IMR-90 (cell line): Measurements from ENCODE around the gene TMCC1. TPM values are rescaled to one million over a fixed set of nuclear protein-coding genes. Genes with fewer than 3 reads are reported as not detected.

Experiments
- ATAC-seq: fragments of 200-7000 bp; cut with Tn5 transposase; 2 replicates; pipeline ENCODE4 v1.9.1; 2020; ENCODE audit warnings: low read depth, mild to moderate bottlenecking, moderate library complexity
- BruUV-seq: library from RNA; stranded (reverse); fragments of 400-500 nt; replicated peaks from 2 replicates; lab custom pipeline; 2021; lab: Mats Ljungman, UMichigan
- CTCF ChIA-PET: fragments of 300-600 bp; formaldehyde crosslinking; extraction: SDS; loops from one replicate; lab custom pipeline; 2021; ENCODE audit warnings: antibody characterized with exemption; lab: Yijun Ruan, JAX
- POLR2A ChIA-PET: fragments of 300-600 bp; sonication (Branson Sonifier 250); formaldehyde crosslinking; loops from one replicate; lab custom pipeline; 2022; ENCODE audit warnings: antibody characterized with exemption; ENCODE audit not compliant: unreplicated experiment; lab: Charles Lee
- DNase-seq: peaks from one replicate; pipeline ENCODE4 v3.0.0; 2013
- H2AFZ ChIP-seq: replicated peaks from 2 replicates; pipeline ENCODE3; 2013; ENCODE audit warnings: low read length, mild to moderate bottlenecking; ENCODE audit not compliant: poor library complexity
- H2AK5ac ChIP-seq: 2 replicates; pipeline ENCODE4 v1.6.1; 2013; ENCODE audit warnings: low read depth, low read length, inconsistent platforms
- H2AK9ac ChIP-seq: replicated peaks from 2 replicates; pipeline ENCODE3; 2013; ENCODE audit warnings: mild to moderate bottlenecking, low read depth, low read length, moderate library complexity; ENCODE audit not compliant: poor library complexity
- H2BK120ac ChIP-seq: 2 replicates; pipeline ENCODE4 v1.6.1; 2013; ENCODE audit warnings: low read depth, low read length, inconsistent platforms
- H2BK15ac ChIP-seq: 3 replicates; pipeline ENCODE4 v1.6.1; 2013; ENCODE audit warnings: low read depth, low read length, inconsistent platforms
- H2BK20ac ChIP-seq: 2 replicates; pipeline ENCODE4 v1.6.1; 2013; ENCODE audit warnings: low read depth, mild to moderate bottlenecking, inconsistent platforms, low read length, moderate library complexity
- H2BK5ac ChIP-seq: 2 replicates; pipeline ENCODE4 v1.6.1; 2013; ENCODE audit warnings: mild to moderate bottlenecking, low read depth, low read length, inconsistent platforms; ENCODE audit not compliant: poor library complexity, severe bottlenecking
- H3K14ac ChIP-seq: replicated peaks from 2 replicates; pipeline ENCODE4 v1.6.1; 2013; ENCODE audit warnings: low read depth, low read length, inconsistent platforms
- H3K18ac ChIP-seq: 2 replicates; pipeline ENCODE4 v1.6.1; 2013; ENCODE audit warnings: low read depth, low read length, control low read depth
- H3K23ac ChIP-seq: 2 replicates; pipeline ENCODE4 v1.6.1; 2013; ENCODE audit warnings: low read depth, low read length, inconsistent platforms
- H3K27ac ChIP-seq: 2 replicates; pipeline ENCODE4 v1.5.1; 2013; ENCODE audit warnings: mild to moderate bottlenecking, control low read depth, low read length; ENCODE audit not compliant: insufficient read depth
- H3K27me3 ChIP-seq: 2 replicates; pipeline ENCODE4 v1.6.1; 2013; ENCODE audit warnings: low read length; ENCODE audit not compliant: control insufficient read depth, insufficient read depth
- H3K36me3 ChIP-seq: 2 replicates; pipeline ENCODE4 v1.6.1; 2013; ENCODE audit warnings: low read length, mixed read lengths; ENCODE audit not compliant: control insufficient read depth, insufficient read depth
- H3K4ac ChIP-seq: 2 replicates; pipeline ENCODE4 v1.6.1; 2013; ENCODE audit warnings: low read depth, low read length, inconsistent platforms
- H3K4me1 ChIP-seq: 2 replicates; pipeline ENCODE4 v1.6.1; 2013; ENCODE audit warnings: low read length, mixed read lengths; ENCODE audit not compliant: control insufficient read depth, insufficient read depth
- H3K4me2 ChIP-seq: 2 replicates; pipeline ENCODE4 v1.6.1; 2013; ENCODE audit warnings: low read depth, mild to moderate bottlenecking, control low read depth, low read length, moderate library complexity
- H3K4me3 ChIP-seq: 2 replicates; pipeline ENCODE4 v1.5.1; 2013; ENCODE audit warnings: low read depth, mild to moderate bottlenecking, control low read depth, low read length, moderate library complexity; ENCODE audit not compliant: insufficient read depth
- H3K56ac ChIP-seq: 2 replicates; pipeline ENCODE4 v1.6.1; 2013; ENCODE audit warnings: low read length, inconsistent platforms; ENCODE audit not compliant: insufficient read depth; ENCODE audit errors: extremely low read depth
- H3K79me1 ChIP-seq, 2 experiments: 2 replicates each; pipeline ENCODE4 v1.6.1; 2013; ENCODE audit warnings: low read length in 2 of 2, inconsistent platforms in 1 of 2, low read depth in 1 of 2
- H3K9ac ChIP-seq: 2 replicates; pipeline ENCODE4 v1.6.1; 2013; ENCODE audit warnings: low read depth, low read length, control low read depth
- H3K9me1 ChIP-seq: 2 replicates; pipeline ENCODE4 v1.6.1; 2013; ENCODE audit warnings: low read length, inconsistent platforms; ENCODE audit not compliant: insufficient read depth
- H3K9me3 ChIP-seq: 2 replicates; pipeline ENCODE4 v1.6.1; 2013; ENCODE audit warnings: low read length; ENCODE audit not compliant: control insufficient read depth, insufficient read depth
- H4K20me1 ChIP-seq: 2 replicates; pipeline ENCODE4 v1.6.1; 2013; ENCODE audit warnings: low read length, inconsistent platforms; ENCODE audit not compliant: insufficient read depth
- H4K5ac ChIP-seq: 2 replicates; pipeline ENCODE4 v1.6.1; 2013; ENCODE audit warnings: mild to moderate bottlenecking, low read depth, low read length, control low read depth
- H4K8ac ChIP-seq, 2 experiments: 2 replicates each; pipeline ENCODE4 v1.6.1; 2013; ENCODE audit warnings: low read depth in 2 of 2, low read length in 2 of 2, control low read depth in 1 of 2, inconsistent platforms in 1 of 2
- H4K91ac ChIP-seq: 2 replicates; pipeline ENCODE4 v1.6.1; 2013; ENCODE audit warnings: low read depth, low read length, inconsistent platforms; ENCODE audit not compliant: insufficient read depth
- CEBPB ChIP-seq: IDR thresholded peaks from 2 replicates; pipeline ENCODE4 v1.6.1; 2012; ENCODE audit warnings: low read depth, low read length, improper control_type of control experiment
- CHD1 ChIP-seq: IDR thresholded peaks from 2 replicates; pipeline ENCODE4 v1.6.1; 2012; ENCODE audit warnings: low read depth, low read length, improper control_type of control experiment
- CTCF ChIP-seq: conservative IDR thresholded peaks from 2 replicates; pipeline ENCODE4 v1.5.1; 2012; ENCODE audit warnings: mild to moderate bottlenecking, low read depth, low read length, improper control_type of control experiment
- MAFK ChIP-seq: IDR thresholded peaks from 2 replicates; pipeline ENCODE4 v1.6.1; 2012; ENCODE audit warnings: low read depth, low read length, improper control_type of control experiment
- RCOR1 ChIP-seq: IDR thresholded peaks from 2 replicates; pipeline ENCODE4 v1.6.1; 2012; ENCODE audit warnings: mild to moderate bottlenecking, low read length, improper control_type of control experiment; ENCODE audit not compliant: insufficient replicate concordance
- RFX5 ChIP-seq: IDR thresholded peaks from 2 replicates; pipeline ENCODE4 v1.8.0; 2012; ENCODE audit warnings: low read depth, mild to moderate bottlenecking, low read length, moderate library complexity
- WGBS, 2 experiments: methylation state at CpG; one replicate each; pipeline versions ENCODE4 v1.1.5 to v1.1.7; 2013; ENCODE audit warnings: missing lambda C conversion rate in 2 of 2; ENCODE audit not compliant: insufficient read length in 1 of 2; ENCODE audit errors: extremely low coverage in 2 of 2; 5-methylcytosine and 5-hydroxymethylcytosine counted together
- dilution Hi-C: fragments of 300-500 bp; cut with HindIII; formaldehyde crosslinking; loops from one replicate; pipeline ENCODE4 v1.14.3; 2018; ENCODE audit warnings: low sequenced_read_pairs; ENCODE audit not compliant: unreplicated experiment
- in situ Hi-C: fragments of 300-500 bp; cut with MboI; formaldehyde crosslinking; loops from 3 replicates; pipeline ENCODE4 v1.14.3; 2019; ENCODE audit warnings: low sequenced_read_pairs, inconsistent platforms, mixed read lengths
- intact Hi-C: fragments of 100-400 bp; cut with micrococcal nuclease; formaldehyde crosslinking; loops from 2 replicates; pipeline ENCODE4 v1.10.0; 2022
- polyA plus RNA-seq, 3 experiments: library from polyadenylated mRNA; depleted of rRNA; stranded (reverse); fragments of >200 nt; gene quantifications; 2 replicates each; pipeline ENCODE4 v1.2.3, GENCODE V29; 2012; ENCODE audit warnings: low replicate concordance in 1 of 3
- total RNA-seq: library from RNA; depleted of rRNA; stranded (reverse); fragments of >200 nt; gene quantifications from 2 replicates; pipeline ENCODE4 v1.2.3, GENCODE V29; 2012

TMCC1 gene
- total and polyA plus RNA-seq, 2 of the 4 experiments (the other 2 are of a cell fraction), result 5.0 to 7.3 TPM

- Histone ChIP-seq H3K27me3 (no peaks in the 10 kb centered on the region), H3K27ac (no peak overlapping the region), H2BK120ac (peak overlapping the region; percentile 3; the same call in 1 of the 2 replicates), H3K4ac (no peak overlapping the region), H2AFZ (peak overlapping the region; percentile 40), H2BK15ac (no peak overlapping the region), H3K9me3 (no peaks in the 10 kb centered on the region), H3K4me2 (peak overlapping the region; percentile 45; the same call in 1 of the 2 replicates), H4K20me1 (no peaks in the 10 kb centered on the region), H3K9ac (no peak overlapping the region), H2BK5ac (no peak overlapping the region), H3K4me1 (peaks cover 4% of the 10 kb centered on the region; the same call in 1 of the 2 replicates), H4K8ac (no peak overlapping the region), H2AK5ac (peak overlapping the region; percentile 12; the same call in 1 of the 2 replicates), H3K4me3 (no peak overlapping the region), H2BK20ac (no peak overlapping the region), H3K36me3 (no peaks in the 10 kb centered on the region), H4K91ac (no peak overlapping the region; the same call in 1 of the 2 replicates), H4K5ac (no peak overlapping the region), H3K23ac (peak overlapping the region; percentile 65; the same call in 1 of the 2 replicates), H3K56ac (no peak overlapping the region), H3K14ac (no peak overlapping the region), H2AK9ac (no peak overlapping the region), H3K9me1 (peaks cover 5% of the 10 kb centered on the region; the same call in 1 of the 2 replicates), H3K79me1 (peaks cover 3 to 4% of the 10 kb centered on the region in 2 experiments; a peak in 1 of 4 replicates), H3K18ac (no peak overlapping the region)
- in situ Hi-C loops (no loop called here), intact Hi-C loops (no loop called here), dilution Hi-C loops (no loop called here)
- BruUV-seq, result no TSS peak
- ATAC-seq, result no peak
- no peak for DNase-seq
- ChIA-PET CTCF (no interaction called here), POLR2A (no interaction called here)
- WGBS, 2 experiments, result 40% methylated on average over 2 of the region's 14 CpGs; no CpG with 5 or more reads in 1 of the 2 experiments
- TF ChIP-seq RFX5 (no peak), CTCF (no peak), MAFK (no peak), CEBPB (no peak), CHD1 (no peak), RCOR1 (no peak)
Observed at GRCh38 chr3:129794311-129795185, 99.0 kb downstream of the TMCC1 start.
